Peyer's patch (tissue), 4 donors: ENCODE results near the gene NPFFR1.

Experiments used
- CTCF ChIP-seq, 6 experiments: fragments of 450-650 bp in 4 of 6; fragments of 200-600 bp in 2 of 6; sonication (generic) in 1 of 6; IDR thresholded peaks; one replicate each; pipeline ENCODE4 v1.5.1; 2017 to 2019; ENCODE audit warnings: antibody characterized with exemption in 6 of 6, mild to moderate bottlenecking in 3 of 6, moderate library complexity in 1 of 6
- POLR2A ChIP-seq, 2 donors: fragments of 450-650 bp; IDR thresholded peaks; one replicate each; pipeline ENCODE4 v1.5.1; 2017; ENCODE audit warnings: antibody characterized with exemption in 2 of 2, mild to moderate bottlenecking in 2 of 2, moderate library complexity in 2 of 2

DNA sequence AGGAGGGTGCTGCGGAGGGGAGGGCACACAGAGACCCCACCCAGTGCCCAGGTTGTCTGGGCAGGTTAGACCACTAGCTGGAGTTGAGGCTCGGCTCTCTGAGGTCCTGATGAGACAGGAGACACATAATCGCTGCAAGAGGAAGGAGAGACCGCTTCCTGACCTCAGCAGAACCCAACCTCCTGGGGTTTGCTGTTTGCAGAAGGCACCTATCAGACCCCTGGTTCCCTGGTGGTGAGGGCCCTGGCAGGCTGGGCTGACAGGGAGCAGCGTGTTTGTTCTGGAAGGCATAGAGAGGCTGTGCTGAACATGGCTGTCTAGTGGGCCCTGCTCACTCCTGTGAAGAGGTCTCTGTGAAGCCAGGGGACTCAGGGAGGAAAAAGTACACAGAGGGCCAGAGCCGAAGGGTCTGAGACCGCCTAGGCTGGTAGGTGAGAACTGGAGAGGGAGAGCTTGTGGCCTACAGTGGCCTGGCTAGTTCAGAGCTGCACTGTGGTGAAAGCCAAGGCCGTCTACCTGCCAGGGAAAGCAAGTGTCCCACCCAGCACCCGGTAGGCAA lies 39.4 kb upstream of the NPFFR1 start:
- TF ChIP-seq CTCF (IDR thresholded peaks at IDR 0.05) (no peak), POLR2A (IDR thresholded peaks at IDR 0.05) (no peak)
